GM19438 (cell line): Measurements from ENCODE around the gene FBXL16.

Source experiments
- ATAC-seq: cut with Tn5 transposase; IDR thresholded peaks from one replicate; pipeline ENCODE4 v1.9.1; 2021; ENCODE audit warnings: low read depth; ENCODE audit not compliant: unreplicated experiment

The FBXL16 gene

GRCh38 chr16:711548-712320, 6.1 kb upstream of the FBXL16 start:
- no peak for ATAC-seq

- no peak for ATAC-seq
Observed at GRCh38 chr16:711084-711483, 5.5 kb upstream of the FBXL16 start.

GRCh38 chr16:710500-711075, 5.0 kb upstream of the FBXL16 start:
- ATAC-seq: no peak

GRCh38 chr16:709566-710499, 4.2 kb upstream of the FBXL16 start:
- no peak for ATAC-seq

- ATAC-seq: no peak
Observed at GRCh38 chr16:708959-709358, 3.4 kb upstream of the FBXL16 start.

GRCh38 chr16:708019-708418, 2.4 kb upstream of the FBXL16 start:
- no peak for ATAC-seq

GRCh38 chr16:707062-707538, 1.5 kb upstream of the FBXL16 start:
- no peak for ATAC-seq

- ATAC-seq: no peak
Observed at GRCh38 chr16:706189-707061, 824 bp upstream of the FBXL16 start.

- ATAC-seq: no peak
Observed at GRCh38 chr16:704552-705380, 835 bp downstream of the FBXL16 start.

GRCh38 chr16:704047-704446, 1.6 kb downstream of the FBXL16 start:
- no peak for ATAC-seq

- ATAC-seq: no peak
Observed at GRCh38 chr16:703406-703805, 2.2 kb downstream of the FBXL16 start.

- ATAC-seq: no peak
Observed at GRCh38 chr16:702341-702740, 3.3 kb downstream of the FBXL16 start.

- no peak for ATAC-seq
Observed at GRCh38 chr16:700684-701584, 4.7 kb downstream of the FBXL16 start.

GRCh38 chr16:698911-699671, 6.5 kb downstream of the FBXL16 start:
- no peak for ATAC-seq

- no peak for ATAC-seq
Observed at GRCh38 chr16:695355-696089, 10.1 kb downstream of the FBXL16 start.

- no peak for ATAC-seq
Observed at GRCh38 chr16:694863-695354, 10.7 kb downstream of the FBXL16 start.
